Epithelial cell of esophagus (primary cell): ENCODE data around the gene SNX21.

Experiments used
- DNase-seq: peaks from one replicate; pipeline ENCODE4 v3.0.0; 2010; ENCODE audit warnings: low read depth
- H3K4me3 ChIP-seq: 2 replicates; pipeline ENCODE4 v1.5.1; 2011; ENCODE audit warnings: mild to moderate bottlenecking, low read length, control low read depth
- TF ChIP-seq, protein P1 (sequence below): IDR thresholded peaks from 2 replicates; pipeline ENCODE4 v1.5.1; 2011; ENCODE audit warnings: low read depth, mild to moderate bottlenecking, low read length, control low read depth, inconsistent platforms; ENCODE audit not compliant: insufficient read depth; ENCODE audit errors: missing control alignments

SNX21 gene

DNA sequence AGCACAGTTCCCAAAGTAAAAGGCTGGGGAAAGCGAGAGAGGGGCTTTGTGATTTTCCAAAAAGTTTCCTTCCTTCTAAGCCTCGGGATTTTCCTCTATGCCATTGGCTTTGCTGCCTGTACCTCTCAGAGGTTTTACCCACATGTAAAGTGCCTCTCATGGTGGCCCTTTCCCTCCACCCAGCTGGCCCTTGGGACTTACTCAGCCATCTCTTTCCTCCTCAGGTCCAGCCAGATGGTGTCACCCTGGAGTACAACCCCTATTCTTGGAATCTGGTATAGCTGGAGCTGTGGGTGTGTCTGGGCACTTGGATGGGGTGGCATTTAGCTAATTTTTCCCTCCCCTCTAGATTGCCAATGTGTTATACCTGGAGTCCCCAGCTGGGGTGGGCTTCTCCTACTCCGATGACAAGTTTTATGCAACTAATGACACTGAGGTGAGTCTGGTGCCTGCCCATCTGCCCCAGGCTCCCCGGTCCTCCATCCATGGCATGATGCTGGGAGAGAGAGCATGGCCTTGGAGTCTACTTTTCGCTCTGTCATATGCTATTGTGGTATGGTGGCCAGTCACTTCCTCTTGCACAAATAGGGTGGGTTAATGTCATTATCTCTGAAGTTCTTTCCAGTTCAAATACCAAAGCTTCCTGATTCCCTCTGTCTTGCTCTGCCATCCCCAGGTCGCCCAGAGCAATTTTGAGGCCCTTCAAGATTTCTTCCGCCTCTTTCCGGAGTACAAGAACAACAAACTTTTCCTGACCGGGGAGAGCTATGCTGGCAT is 58.6 kb downstream of the SNX21 start:
- H3K4me3 ChIP-seq = peak overlapping the region; percentile 89
- TF ChIP-seq, protein P1, sequence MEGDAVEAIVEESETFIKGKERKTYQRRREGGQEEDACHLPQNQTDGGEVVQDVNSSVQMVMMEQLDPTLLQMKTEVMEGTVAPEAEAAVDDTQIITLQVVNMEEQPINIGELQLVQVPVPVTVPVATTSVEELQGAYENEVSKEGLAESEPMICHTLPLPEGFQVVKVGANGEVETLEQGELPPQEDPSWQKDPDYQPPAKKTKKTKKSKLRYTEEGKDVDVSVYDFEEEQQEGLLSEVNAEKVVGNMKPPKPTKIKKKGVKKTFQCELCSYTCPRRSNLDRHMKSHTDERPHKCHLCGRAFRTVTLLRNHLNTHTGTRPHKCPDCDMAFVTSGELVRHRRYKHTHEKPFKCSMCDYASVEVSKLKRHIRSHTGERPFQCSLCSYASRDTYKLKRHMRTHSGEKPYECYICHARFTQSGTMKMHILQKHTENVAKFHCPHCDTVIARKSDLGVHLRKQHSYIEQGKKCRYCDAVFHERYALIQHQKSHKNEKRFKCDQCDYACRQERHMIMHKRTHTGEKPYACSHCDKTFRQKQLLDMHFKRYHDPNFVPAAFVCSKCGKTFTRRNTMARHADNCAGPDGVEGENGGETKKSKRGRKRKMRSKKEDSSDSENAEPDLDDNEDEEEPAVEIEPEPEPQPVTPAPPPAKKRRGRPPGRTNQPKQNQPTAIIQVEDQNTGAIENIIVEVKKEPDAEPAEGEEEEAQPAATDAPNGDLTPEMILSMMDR = peak; percentile 29
- peak; percentile 48 for DNase-seq
